Activated CD8-positive, alpha-beta memory T cell treated with anti-CD3 and anti-CD28 coated beads, Interleukin-2, amount 50 U/mL, for 4 hours (primary cell): ENCODE results near the gene KIF17.
"Not testable (repeated sequence)": the region's sequence is repeated elsewhere in the genome, so short reads cannot be mapped to it uniquely, and the experiment has no call there.

Source experiments
- DNase-seq: peaks from one replicate; pipeline ENCODE4 v3.0.0-alpha.2; 2020

The KIF17 gene

GRCh38 chr1:20726932-20727745 is 9.3 kb upstream of the KIF17 start:
- no peak for DNase-seq

- DNase-seq = no peak
These were observed 8.5 kb upstream of the KIF17 start for GRCh38 chr1:20726118-20726911.

- no peak for DNase-seq
These were observed 7.6 kb upstream of the KIF17 start for GRCh38 chr1:20725189-20726117.

GRCh38 chr1:20724364-20725188 is 6.8 kb upstream of the KIF17 start:
- no peak for DNase-seq

DNA sequence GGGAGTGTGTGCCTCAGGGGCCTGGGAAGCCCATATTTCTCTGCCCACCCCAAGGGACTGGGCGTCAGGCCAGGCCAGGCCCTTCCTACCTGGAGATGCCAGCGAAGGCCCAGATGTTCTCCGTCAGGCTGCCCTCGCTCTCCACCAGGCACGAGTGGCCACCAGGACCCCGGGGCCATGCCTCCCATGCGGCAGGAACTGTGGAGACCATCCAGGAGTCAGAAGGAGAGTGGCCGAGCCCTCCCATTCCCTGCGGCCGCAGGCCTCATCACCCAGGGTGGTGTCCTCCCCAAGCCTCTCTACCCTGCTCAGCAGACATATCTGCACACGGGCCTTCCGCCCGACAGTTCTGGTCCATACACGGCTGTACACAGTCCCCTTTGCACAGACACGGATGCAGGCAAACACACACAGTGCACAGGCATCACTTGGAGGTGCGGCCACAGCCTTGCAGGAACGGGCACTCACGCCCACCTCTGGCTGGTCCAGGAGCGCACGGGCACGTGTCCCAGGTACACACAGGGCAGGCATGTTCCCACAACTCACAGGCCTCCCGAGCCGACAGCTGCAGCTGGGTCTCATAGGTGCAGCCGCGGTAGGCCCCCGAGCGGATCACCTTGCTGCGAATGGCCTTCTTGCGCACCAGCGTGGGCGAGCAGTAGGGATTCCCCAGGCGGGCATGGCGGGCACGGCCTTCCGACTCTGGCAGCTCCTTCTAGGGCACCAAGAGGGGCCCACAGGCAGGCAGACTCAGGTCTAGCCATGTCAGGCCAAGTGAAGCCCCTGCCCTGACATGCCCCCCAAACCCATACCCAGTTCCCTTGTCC is 5.9 kb upstream of the KIF17 start:
- no peak for DNase-seq

GRCh38 chr1:20723159-20723536 is 5.3 kb upstream of the KIF17 start:
- DNase-seq = no peak

DNA sequence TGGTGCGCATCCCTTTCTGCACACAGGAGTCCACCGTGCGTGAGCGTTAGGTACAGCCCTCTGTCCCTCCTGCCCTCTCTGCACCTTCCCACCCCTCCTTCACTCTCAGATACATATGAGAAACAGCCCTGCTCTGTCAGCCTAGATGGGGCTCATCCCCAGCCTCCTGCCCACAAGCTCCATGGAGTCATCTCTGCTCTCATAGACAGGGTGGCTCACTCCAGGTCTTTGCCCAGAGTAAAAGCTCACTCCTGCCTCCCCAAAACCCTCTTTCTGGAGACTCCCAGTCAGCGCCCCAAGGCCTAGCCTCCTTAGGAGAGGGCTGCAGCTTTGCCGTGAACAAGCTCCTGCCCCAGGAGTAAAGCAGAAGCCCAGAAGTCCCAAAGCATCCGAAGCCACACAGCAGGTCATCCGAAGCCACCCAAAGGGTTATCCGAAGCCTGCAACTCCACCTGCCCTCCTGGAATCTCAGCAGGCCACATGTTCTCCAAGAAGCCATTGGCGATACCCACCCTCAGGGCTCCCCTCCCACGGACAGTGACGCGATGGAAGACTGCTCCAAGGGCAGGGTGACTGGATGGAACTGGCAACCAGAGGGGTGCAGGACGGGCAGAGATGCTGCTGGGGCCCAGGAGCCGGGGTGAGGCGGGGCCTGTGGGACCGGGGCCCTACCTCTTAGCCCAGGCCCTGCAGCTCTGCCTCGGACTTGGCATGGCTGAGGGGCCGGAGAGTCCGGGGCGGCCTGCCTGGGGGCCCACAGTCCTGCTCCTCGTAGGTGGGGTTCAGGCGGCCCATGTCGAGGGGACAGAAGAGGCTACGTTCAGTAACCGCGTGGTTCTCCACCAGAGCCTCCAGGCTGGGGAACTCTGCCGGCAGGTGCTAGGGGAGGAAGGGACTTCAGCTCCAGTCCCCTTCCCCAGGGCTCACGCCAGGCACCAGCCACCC is 3.6 kb upstream of the KIF17 start:
- no peak for DNase-seq

DNA sequence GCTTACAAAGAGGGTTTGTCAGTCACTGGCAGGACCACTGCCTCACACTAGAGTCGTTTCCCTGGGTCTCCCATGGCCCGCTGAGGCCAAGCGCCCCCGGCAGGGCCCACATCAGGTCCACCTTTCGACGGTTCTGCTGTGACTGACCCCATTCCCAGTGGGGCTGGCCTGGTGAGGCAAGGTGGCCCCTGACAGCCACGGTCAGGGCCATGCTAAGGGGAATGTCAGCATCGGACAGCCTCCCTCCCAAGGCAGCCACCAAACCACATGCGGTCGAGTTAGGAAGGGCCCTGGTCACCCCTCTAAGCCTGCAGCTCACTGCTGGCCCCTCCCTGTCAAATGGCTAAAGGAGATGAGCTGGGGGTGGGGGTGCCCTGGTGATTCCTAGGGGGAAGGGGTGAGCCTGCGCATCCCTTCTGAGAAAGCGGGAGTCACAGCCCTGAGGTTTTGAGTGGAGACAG is 2.9 kb upstream of the KIF17 start:
- DNase-seq = no peak

- DNase-seq = no peak
These were observed 2.2 kb upstream of the KIF17 start for GRCh38 chr1:20719871-20720620.

DNA sequence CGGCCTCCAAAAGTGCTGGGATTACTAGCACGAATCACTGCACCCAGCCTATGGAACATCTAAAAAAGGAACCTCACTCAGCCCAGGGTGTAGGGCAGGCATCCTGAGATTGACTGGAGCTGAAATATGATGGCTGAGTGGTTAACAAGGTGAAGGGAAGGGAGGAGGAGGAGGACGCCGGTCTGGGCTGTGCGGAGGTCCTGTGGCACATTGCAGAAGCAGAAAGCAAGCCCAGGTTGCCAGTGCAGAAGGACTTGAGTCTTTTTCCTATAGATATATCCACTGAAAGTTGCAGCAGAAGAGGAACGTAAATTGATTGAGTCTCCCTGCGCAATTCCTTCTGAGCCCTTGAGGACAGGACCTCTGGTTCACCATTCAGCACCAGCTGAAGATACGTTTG is 1.5 kb upstream of the KIF17 start:
- DNase-seq = no peak

GRCh38 chr1:20718343-20718882 is 606 bp upstream of the KIF17 start:
- not testable (repeated sequence) for DNase-seq

GRCh38 chr1:20716232-20716631 is 1.6 kb downstream of the KIF17 start:
- no peak for DNase-seq

GRCh38 chr1:20715406-20715805 is 2.4 kb downstream of the KIF17 start:
- no peak for DNase-seq

DNA sequence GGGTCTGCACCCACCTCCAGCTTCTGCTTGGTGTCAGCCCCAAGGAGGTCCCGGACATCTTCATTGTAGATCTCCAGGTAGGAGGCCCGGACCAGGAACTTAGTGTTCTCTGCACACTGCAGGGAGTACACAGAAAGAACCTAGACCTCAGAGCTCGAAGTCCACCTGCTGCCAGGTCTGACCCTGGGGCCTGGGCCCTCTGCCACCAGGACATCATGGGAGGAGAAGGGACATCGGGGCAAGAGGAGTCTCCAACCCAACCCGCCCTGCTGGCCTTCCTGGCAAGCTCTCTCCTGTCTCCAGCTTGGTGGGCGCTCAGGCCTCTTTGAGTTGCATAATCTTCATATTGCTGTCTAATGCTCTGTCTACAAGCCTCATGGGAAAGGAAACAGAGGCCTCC is 4.4 kb downstream of the KIF17 start:
- no peak for DNase-seq

DNA sequence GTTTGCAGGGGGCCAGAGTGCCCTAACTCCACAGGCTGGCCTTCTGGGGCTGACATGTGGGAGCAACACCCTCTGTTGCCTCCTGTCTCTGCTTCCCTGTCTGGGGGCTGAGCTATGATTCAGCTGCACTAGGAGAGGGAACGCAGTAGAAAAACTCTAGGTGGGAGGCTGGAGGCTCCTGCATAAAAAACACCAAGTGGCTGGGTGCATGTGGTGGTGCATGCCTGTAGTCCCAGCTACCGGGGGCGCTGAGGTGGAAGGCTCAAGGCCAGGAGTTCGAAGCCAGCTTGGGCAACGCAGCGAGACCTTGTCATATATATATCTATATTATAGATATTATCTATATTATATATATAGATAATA is 5.6 kb downstream of the KIF17 start:
- DNase-seq = no peak

GRCh38 chr1:20711285-20712214 is 6.3 kb downstream of the KIF17 start:
- no peak for DNase-seq

DNA sequence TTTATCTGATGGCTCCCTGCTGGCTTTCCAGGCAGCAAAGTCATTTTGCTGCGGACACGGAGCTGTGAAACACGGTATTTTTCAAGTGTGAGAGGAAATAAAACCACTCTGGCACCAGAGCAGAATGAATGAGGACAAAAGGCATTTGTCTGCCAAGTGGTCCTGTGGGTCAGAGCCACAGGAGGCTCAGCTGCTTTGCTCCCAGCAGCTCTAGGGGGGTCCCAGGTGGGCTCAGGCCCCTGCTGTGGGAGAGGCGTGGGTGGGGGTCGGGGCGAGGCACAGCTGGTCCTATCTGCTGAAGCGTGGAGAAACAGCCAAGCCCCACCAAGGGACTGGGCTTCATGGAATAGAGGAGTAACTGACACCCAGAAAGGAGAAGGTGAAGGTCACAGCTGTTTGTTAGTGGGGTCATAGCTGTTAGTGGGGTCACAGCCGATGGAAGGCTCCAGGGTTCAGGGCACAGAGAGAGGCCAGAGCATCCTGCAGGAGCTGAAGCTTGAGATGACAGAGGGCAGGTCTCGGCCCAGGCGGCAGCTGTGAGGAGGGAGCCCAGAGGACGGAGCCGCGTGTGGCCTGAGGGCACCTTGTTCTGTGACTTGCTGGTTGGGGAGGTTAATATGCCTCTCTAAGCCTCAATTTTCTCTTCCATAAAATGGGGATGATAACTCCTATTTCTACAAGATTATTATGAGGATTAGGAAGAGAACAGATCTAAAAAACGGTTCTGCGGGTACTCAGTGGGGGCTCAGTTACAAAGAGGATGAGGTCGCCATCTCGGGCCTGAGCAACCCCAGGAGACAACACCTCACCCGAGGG is 7.1 kb downstream of the KIF17 start:
- no peak for DNase-seq
